GM19467 (cell line): ENCODE measurements around the gene XPO5.

Source experiments
- ATAC-seq: cut with Tn5 transposase; IDR thresholded peaks from one replicate; pipeline ENCODE4 v1.9.1; 2021; ENCODE audit warnings: mild to moderate bottlenecking, moderate library complexity; ENCODE audit not compliant: unreplicated experiment

XPO5 gene

DNA sequence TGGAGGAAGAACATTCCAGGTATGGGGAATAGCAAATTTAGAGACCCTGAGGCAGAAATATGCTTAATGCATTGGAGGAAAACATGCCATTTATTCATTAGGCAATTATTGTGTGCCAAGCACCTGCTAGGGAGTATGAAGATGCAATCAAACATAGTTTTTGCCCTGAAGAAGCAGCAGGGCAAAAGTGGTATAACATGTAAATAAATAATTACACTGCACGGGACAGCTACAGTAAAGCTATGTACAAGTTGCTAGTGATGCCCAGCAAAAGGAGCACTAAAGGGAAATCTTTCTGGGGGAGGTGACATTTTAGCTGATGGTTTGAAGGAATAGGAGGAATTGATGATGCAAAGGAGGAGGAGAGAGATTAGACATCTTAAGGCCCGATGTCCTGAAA lies 99.1 kb downstream of the XPO5 start:
- no peak for ATAC-seq

DNA sequence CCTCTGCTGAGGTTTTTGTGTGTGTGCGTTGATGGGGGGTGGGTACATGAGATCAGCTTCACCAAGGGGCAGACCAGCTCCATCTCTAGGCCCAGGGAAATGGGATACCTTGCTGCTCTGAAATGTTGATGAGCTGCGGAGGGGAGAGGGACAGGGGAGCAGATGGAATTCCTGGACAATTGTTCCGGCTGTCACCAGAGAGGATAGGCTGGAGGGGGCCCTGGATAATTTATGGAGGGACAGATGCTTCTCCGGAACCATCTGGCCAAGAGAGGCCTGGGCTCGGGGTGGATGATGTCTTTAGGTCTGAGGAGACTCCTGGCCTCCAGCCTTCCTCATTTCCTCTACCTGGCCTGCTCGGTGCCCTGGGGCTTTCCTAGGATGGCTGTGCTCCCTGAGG lies 100.3 kb downstream of the XPO5 start:
- no peak for ATAC-seq

DNA sequence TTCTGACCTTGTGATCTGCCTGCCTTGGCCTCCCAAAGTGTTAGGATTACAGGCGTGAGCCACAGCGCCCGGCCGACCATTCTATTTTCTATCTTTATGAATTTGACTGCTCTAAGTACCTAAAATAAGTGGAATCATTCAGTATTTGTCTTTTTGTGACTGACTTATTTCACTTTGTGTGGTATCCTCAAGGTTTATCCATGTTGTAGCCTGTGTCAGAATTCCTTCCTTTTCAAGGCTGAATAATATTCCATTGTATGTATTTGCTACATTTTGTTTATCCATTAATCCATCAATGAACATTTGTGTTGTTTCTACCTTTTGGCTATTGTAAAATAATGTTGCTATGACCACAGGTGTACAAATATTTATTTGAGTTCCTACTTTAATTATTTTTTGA lies 103.3 kb downstream of the XPO5 start:
- ATAC-seq: no peak
